ENCODE data around the gene GGA2.

DNA sequence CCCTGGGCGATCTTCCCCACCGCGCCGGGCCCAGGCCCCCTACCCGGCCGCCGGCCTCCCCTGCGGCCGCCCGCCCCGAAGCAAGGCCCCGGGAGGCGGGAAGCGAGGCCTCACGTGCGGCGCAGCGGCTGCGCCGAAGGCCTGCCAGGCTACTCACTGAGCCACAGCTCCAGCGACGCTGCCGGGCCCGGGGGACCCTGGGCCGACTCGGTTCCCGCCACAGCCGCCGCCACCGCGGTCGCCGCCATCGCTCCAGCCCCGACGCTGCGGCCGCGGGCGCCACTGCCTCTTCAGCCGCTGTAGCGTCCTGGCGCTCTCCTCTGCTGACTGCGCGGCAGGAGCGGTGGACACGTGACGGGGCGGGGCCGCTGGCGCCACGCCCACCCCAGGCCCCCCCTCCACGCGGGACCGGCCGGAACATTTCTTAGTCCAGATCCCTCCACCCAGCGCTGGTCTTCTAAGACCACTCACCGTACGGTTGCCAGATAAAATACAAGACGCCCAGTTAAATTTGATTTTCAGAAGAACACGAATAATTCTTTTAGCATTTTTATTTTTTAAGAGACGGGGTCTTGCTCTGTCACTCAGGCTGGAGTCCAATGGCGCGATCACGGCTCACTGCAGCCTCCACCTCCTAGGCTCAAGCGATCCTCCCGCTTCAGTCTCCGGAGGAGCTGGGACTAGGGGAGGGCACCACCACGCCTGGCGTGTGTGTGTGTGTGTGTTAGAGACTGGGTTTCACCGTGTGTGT is at the start of gene GGA2:
- no peak for TF ChIP-seq ZNF112 (tag by site-specific recombination; IDR thresholded peaks at IDR 0.05)
- TF ChIP-seq SCRT2 (tag by site-specific recombination; IDR thresholded peaks at IDR 0.05): no peak
- TF ChIP-seq, protein P1, sequence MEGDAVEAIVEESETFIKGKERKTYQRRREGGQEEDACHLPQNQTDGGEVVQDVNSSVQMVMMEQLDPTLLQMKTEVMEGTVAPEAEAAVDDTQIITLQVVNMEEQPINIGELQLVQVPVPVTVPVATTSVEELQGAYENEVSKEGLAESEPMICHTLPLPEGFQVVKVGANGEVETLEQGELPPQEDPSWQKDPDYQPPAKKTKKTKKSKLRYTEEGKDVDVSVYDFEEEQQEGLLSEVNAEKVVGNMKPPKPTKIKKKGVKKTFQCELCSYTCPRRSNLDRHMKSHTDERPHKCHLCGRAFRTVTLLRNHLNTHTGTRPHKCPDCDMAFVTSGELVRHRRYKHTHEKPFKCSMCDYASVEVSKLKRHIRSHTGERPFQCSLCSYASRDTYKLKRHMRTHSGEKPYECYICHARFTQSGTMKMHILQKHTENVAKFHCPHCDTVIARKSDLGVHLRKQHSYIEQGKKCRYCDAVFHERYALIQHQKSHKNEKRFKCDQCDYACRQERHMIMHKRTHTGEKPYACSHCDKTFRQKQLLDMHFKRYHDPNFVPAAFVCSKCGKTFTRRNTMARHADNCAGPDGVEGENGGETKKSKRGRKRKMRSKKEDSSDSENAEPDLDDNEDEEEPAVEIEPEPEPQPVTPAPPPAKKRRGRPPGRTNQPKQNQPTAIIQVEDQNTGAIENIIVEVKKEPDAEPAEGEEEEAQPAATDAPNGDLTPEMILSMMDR (tag by site-specific recombination; IDR thresholded peaks at IDR 0.05): no peak
- no peak for TF ChIP-seq ZBTB20 (tag by site-specific recombination; IDR thresholded peaks at IDR 0.05)
- no peak for TF ChIP-seq ZBTB8A (tag by site-specific recombination; IDR thresholded peaks at IDR 0.05)
- TF ChIP-seq, protein P2, sequence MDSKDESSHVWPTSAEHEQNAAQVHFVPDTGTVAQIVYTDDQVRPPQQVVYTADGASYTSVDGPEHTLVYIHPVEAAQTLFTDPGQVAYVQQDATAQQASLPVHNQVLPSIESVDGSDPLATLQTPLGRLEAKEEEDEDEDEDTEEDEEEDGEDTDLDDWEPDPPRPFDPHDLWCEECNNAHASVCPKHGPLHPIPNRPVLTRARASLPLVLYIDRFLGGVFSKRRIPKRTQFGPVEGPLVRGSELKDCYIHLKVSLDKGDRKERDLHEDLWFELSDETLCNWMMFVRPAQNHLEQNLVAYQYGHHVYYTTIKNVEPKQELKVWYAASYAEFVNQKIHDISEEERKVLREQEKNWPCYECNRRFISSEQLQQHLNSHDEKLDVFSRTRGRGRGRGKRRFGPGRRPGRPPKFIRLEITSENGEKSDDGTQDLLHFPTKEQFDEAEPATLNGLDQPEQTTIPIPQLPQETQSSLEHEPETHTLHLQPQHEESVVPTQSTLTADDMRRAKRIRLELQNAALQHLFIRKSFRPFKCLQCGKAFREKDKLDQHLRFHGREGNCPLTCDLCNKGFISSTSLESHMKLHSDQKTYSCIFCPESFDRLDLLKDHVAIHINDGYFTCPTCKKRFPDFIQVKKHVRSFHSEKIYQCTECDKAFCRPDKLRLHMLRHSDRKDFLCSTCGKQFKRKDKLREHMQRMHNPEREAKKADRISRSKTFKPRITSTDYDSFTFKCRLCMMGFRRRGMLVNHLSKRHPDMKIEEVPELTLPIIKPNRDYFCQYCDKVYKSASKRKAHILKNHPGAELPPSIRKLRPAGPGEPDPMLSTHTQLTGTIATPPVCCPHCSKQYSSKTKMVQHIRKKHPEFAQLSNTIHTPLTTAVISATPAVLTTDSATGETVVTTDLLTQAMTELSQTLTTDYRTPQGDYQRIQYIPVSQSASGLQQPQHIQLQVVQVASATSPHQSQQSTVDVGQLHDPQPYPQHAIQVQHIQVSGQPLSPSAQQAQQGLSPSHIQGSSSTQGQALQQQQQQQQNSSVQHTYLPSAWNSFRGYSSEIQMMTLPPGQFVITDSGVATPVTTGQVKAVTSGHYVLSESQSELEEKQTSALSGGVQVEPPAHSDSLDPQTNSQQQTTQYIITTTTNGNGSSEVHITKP (tag by site-specific recombination; IDR thresholded peaks at IDR 0.05): 0 out of 2 replicates have a peak, but pooled peaks have one; percentile 47
- no peak for TF ChIP-seq ZBTB10 (tag by site-specific recombination; IDR thresholded peaks at IDR 0.05)
- TF ChIP-seq, protein P3, sequence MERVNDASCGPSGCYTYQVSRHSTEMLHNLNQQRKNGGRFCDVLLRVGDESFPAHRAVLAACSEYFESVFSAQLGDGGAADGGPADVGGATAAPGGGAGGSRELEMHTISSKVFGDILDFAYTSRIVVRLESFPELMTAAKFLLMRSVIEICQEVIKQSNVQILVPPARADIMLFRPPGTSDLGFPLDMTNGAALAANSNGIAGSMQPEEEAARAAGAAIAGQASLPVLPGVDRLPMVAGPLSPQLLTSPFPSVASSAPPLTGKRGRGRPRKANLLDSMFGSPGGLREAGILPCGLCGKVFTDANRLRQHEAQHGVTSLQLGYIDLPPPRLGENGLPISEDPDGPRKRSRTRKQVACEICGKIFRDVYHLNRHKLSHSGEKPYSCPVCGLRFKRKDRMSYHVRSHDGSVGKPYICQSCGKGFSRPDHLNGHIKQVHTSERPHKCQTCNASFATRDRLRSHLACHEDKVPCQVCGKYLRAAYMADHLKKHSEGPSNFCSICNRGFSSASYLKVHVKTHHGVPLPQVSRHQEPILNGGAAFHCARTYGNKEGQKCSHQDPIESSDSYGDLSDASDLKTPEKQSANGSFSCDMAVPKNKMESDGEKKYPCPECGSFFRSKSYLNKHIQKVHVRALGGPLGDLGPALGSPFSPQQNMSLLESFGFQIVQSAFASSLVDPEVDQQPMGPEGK (tag by site-specific recombination; IDR thresholded peaks at IDR 0.05): peak; percentile 95
- no peak for TF ChIP-seq ZNF785 (tag by site-specific recombination; IDR thresholded peaks at IDR 0.05)
- TF ChIP-seq ZNF629 (tag by site-specific recombination; IDR thresholded peaks at IDR 0.05): no peak; the same call in 1 of the 2 replicates
- TF ChIP-seq ZNF114 (tag by site-specific recombination; IDR thresholded peaks at IDR 0.05): no peak
- no peak for TF ChIP-seq ZBTB7A (tag by site-specific recombination; IDR thresholded peaks at IDR 0.05; ENCODE audit: low read depth)
- no peak for TF ChIP-seq TCF7L2 (IDR thresholded peaks at IDR 0.05; ENCODE audit: borderline replicate concordance, low read depth, low read length)
- TF ChIP-seq, protein P4, sequence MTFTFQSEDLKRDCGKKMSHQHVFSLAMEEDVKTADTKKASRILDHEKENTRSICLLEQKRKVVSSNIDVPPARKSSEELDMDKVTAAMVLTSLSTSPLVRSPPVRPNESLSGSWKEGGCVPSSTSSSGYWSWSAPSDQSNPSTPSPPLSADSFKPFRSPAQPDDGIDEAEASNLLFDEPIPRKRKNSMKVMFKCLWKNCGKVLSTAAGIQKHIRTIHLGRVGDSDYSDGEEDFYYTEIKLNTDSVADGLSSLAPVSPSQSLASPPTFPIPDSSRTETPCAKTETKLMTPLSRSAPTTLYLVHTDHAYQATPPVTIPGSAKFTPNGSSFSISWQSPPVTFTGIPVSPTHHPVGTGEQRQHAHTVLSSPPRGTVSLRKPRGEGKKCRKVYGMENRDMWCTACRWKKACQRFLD (tag by site-specific recombination; IDR thresholded peaks at IDR 0.05): no peak

Data from HEK293 (cell line).